WTC11 (cell line): ENCODE results near the gene FLYWCH2. TPM values are rescaled to one million over a fixed set of nuclear protein-coding genes. Genes with fewer than 3 reads are reported as not detected.

Source experiments
- ATAC-seq: fragments of 200-7000 bp; cut with Tn5 transposase; 2 replicates; pipeline ENCODE4 v1.10.0; 2021; ENCODE audit warnings: mild to moderate bottlenecking, moderate library complexity
- CTCF ChIA-PET: fragments of 300-600 bp; sonication (Branson Sonifier 250); formaldehyde crosslinking; loops from one replicate; lab custom pipeline; 2021; ENCODE audit warnings: antibody characterized with exemption; lab: Charles Lee
- POLR2A ChIA-PET: fragments of 350-600 bp; sonication (Branson Sonifier 250); formaldehyde crosslinking; loops from one replicate; lab custom pipeline; 2021; ENCODE audit warnings: antibody characterized with exemption; lab: Charles Lee
- DNase-seq: peaks from one replicate; pipeline ENCODE4 v3.0.0; 2021; ENCODE audit warnings: low spot score
- H3K27ac Mint-ChIP-seq: 2 replicates; pipeline ENCODE4 v1.8.0; 2021; ENCODE audit warnings: mixed read lengths
- H3K27me3 Mint-ChIP-seq: 2 replicates; pipeline ENCODE4 v1.8.0; 2021; ENCODE audit warnings: low read depth, mild to moderate bottlenecking, moderate library complexity, mixed read lengths
- H3K36me3 Mint-ChIP-seq: 2 replicates; pipeline ENCODE4 v1.8.0; 2021; ENCODE audit warnings: mixed read lengths
- H3K4me1 Mint-ChIP-seq: 2 replicates; pipeline ENCODE4 v1.8.0; 2022; ENCODE audit warnings: mixed read lengths
- H3K4me3 Mint-ChIP-seq: 2 replicates; pipeline ENCODE4 v1.8.0; 2021; ENCODE audit warnings: mild to moderate bottlenecking, moderate library complexity, mixed read lengths
- H3K9me3 Mint-ChIP-seq: 2 replicates; pipeline ENCODE4 v1.8.0; 2021; ENCODE audit warnings: mixed read lengths
- CREM ChIP-seq: sonication (generic); formaldehyde crosslinking; IDR thresholded peaks from 2 replicates; pipeline ENCODE4 v1.8.1; 2022; ENCODE audit warnings: mild to moderate bottlenecking, missing genetic modification reagents, moderate library complexity
- ESRRA ChIP-seq: sonication (generic); formaldehyde crosslinking; IDR thresholded peaks from 2 replicates; pipeline ENCODE4 v1.8.1; 2022; ENCODE audit warnings: mild to moderate bottlenecking, missing genetic modification reagents, borderline replicate concordance
- FOXP4 ChIP-seq: sonication (generic); formaldehyde crosslinking; IDR thresholded peaks from 2 replicates; pipeline ENCODE4 v1.8.0; 2022; ENCODE audit warnings: mild to moderate bottlenecking, missing genetic modification reagents
- HMGA2 ChIP-seq: fragments of 250-450 bp; sonication (Bioruptor Pico); IDR thresholded peaks from 2 replicates; pipeline ENCODE4 v1.4.0; 2021; ENCODE audit warnings: mild to moderate bottlenecking, moderate library complexity
- IRF1 ChIP-seq: sonication (generic); formaldehyde crosslinking; IDR thresholded peaks from 2 replicates; pipeline ENCODE4 v1.8.0; 2023; ENCODE audit warnings: missing genetic modification reagents
- NR3C1 ChIP-seq: sonication (generic); formaldehyde crosslinking; conservative IDR thresholded peaks from 2 replicates; pipeline ENCODE4 v1.8.1; 2023; ENCODE audit warnings: low read depth, mild to moderate bottlenecking, missing genetic modification reagents
- PRDM15 ChIP-seq: sonication (generic); formaldehyde crosslinking; IDR thresholded peaks from 2 replicates; pipeline ENCODE4 v1.8.0; 2022; ENCODE audit warnings: missing genetic modification reagents
- TEAD4 ChIP-seq: sonication (generic); formaldehyde crosslinking; IDR thresholded peaks from 2 replicates; pipeline ENCODE4 v1.8.0; 2022; ENCODE audit warnings: mild to moderate bottlenecking, missing genetic modification reagents
- ZNF281 ChIP-seq: sonication (generic); formaldehyde crosslinking; IDR thresholded peaks from 2 replicates; pipeline ENCODE4 v1.8.0; 2023; ENCODE audit warnings: mild to moderate bottlenecking, missing genetic modification reagents
- total RNA-seq: library from RNA; stranded (reverse); gene quantifications from 3 replicates; pipeline ENCODE4 v1.2.3, GENCODE V29; 2021

Gene FLYWCH2
- total RNA-seq, 1 experiment from 2014 or later, result 20.7 TPM

GRCh38 chr16:2928796-2929195, 45.8 kb downstream of the FLYWCH2 start (continued):
- TF ChIP-seq ZNF281 (CRISPR knock-in tag) (no peak), PRDM15 (CRISPR knock-in tag) (no peak), CREM (CRISPR knock-in tag) (no peak)

GRCh38 chr16:2929693-2930092, 46.7 kb downstream of the FLYWCH2 start:
- Mint-ChIP-seq H3K4me1 (peaks cover 33% of the 10 kb centered on the region), H3K27ac (no peak overlapping the region), H3K9me3 (peaks cover 9% of the 10 kb centered on the region), H3K36me3 (0 out of 2 replicates have a peak, but pooled peaks cover 3% of the 10 kb centered on the region), H3K4me3 (no peak overlapping the region), H3K27me3 (peaks cover 9% of the 10 kb centered on the region)
- DNase-seq, result no peak
- TF ChIP-seq HMGA2 (CRISPR knock-in tag), result no peak
- ChIA-PET CTCF (interaction anchor here (1.1 to 1.2 kb wide), 2 partner anchors 32 to 90 kb away, joined by 4 read pairs; no protein-coding TSS in a partner anchor), POLR2A (no interaction called here)
- no peak for ATAC-seq

- ATAC-seq, result no peak
- CTCF ChIA-PET, result interaction anchor here (0.5 to 1.2 kb wide), 3 partner anchors 22 to 91 kb away, joined by 3 to 4 read pairs (median 4); no protein-coding TSS in a partner anchor
- H3K27ac Mint-ChIP-seq, result no peak overlapping the region
Measured at GRCh38 chr16:2930236-2930635, 47.2 kb downstream of the FLYWCH2 start.

More at GRCh38 chr16:2930236-2930635, 47.2 kb downstream of the FLYWCH2 start:
- H3K4me1 Mint-ChIP-seq, result peaks cover 33% of the 10 kb centered on the region
- TF ChIP-seq NR3C1 (no peak), HMGA2 (CRISPR knock-in tag) (no peak), FOXP4 (CRISPR knock-in tag) (no peak), TEAD4 (CRISPR knock-in tag) (no peak), ESRRA (CRISPR knock-in tag) (no peak), IRF1 (CRISPR knock-in tag) (no peak)
- peaks cover 9% of the 10 kb centered on the region for H3K27me3 Mint-ChIP-seq
- no peak for DNase-seq
- 0 out of 2 replicates have a peak, but pooled peaks cover 3% of the 10 kb centered on the region for H3K36me3 Mint-ChIP-seq
- H3K9me3 Mint-ChIP-seq, result peaks cover 9% of the 10 kb centered on the region
- POLR2A ChIA-PET, result no interaction called here
- H3K4me3 Mint-ChIP-seq, result no peak overlapping the region
